HL-60/S4 (cell line): Measurements from ENCODE around the gene GSTM4.
"Not testable (repeated sequence)": the region's sequence is repeated elsewhere in the genome, so short reads cannot be mapped to it uniquely, and the experiment has no call there.

ENCODE experiments used
- in situ Hi-C: fragments of 300-500 bp; cut with MboI; formaldehyde crosslinking; loops from 2 replicates; pipeline ENCODE4 v1.14.3; 2022; ENCODE audit warnings: low sequenced_read_pairs

Gene GSTM4

GRCh38 chr1:109691759-109692158, 35.9 kb downstream of the GSTM4 start:
- in situ Hi-C loops: no loop called here

GRCh38 chr1:109694400-109694799, 38.5 kb downstream of the GSTM4 start:
- in situ Hi-C loops: not testable (repeated sequence)

GRCh38 chr1:109695138-109695537, 39.2 kb downstream of the GSTM4 start:
- in situ Hi-C loops: not testable (repeated sequence)

DNA sequence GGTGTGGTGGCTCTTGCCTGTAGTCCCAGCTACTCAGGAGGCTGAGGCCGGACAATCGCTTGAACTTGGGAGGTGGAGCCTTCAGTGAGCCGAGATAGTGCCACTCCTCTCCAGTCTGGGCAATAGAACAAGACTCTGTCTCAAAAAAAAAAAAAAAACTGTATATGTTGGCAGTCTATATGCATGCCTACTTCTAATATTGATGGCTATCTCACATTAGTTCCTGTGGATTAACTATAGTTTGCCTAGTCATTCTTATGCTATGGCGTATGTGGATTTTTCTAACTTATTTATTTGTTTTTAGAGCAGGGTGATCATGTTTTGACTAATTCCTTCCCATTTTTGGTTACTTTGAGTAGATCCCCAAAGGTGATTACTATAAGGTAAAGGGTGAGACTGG, 41.2 kb downstream of the GSTM4 start:
- in situ Hi-C loops: no loop called here

- in situ Hi-C loops: not testable (repeated sequence)
Observed at GRCh38 chr1:109697861-109698260, 42.0 kb downstream of the GSTM4 start.

DNA sequence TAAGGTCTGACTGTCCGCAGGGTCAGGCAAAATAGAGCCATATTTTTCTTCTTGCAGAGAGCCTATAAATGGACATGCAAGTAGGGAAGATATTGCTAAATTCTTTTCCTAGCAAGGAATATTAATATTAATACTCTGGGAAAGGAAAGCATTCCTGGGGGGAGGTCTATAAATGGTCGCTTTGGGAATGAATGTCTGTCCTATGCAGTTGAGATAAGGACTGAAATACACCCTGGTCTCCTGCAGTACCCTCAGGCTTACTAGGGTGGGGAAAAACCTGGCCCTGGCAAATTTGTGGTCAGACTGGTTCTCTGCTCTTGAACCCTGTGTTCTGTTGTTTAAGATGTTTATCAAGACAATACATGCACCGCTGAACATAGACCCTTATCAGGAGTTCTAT, 47.0 kb downstream of the GSTM4 start:
- in situ Hi-C loops: not testable (repeated sequence)

DNA sequence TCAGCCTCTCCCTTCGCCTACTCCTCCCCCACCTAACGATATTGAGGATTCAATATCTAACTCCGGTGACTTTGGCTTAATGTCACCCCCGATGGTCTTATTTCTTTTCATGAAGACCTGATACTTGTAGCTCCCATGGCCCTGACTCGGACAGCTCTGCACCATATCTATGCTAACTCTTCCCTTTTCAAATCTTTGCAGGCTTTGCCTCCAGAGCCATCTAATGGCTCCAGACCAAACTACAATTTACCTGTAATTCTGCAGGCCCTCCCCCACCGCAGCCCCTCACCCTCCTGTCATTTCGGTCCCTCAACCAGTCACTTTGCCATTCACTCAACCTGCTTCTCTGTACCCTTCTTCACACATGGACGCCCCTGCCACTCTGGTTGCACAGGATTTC, 48.3 kb downstream of the GSTM4 start:
- in situ Hi-C loops: no loop called here

- in situ Hi-C loops: no loop called here
Observed at GRCh38 chr1:109705411-109705810, 49.5 kb downstream of the GSTM4 start.

GRCh38 chr1:109708949-109709348, 53.0 kb downstream of the GSTM4 start:
- in situ Hi-C loops: not testable (repeated sequence)

GRCh38 chr1:109709822-109710221, 53.9 kb downstream of the GSTM4 start:
- in situ Hi-C loops: not testable (repeated sequence)
